GM12878 (cell line): ENCODE data around the gene FGFR4. TPM values are rescaled to one million over a fixed set of nuclear protein-coding genes. Genes with fewer than 3 reads are reported as not detected.
A peak's percentile ranks its signal among the peaks of the same experiment; 100 is the strongest.

Experiments
- ATAC-seq: fragments of 200-7000 bp; cut with Tn5 transposase; 3 replicates; pipeline ENCODE4 v1.9.1; 2020; ENCODE audit warnings: mild to moderate bottlenecking, moderate library complexity
- BruUV-seq: library from RNA; stranded (reverse); fragments of 400-500 nt; replicated peaks from 2 replicates; lab custom pipeline; 2021; lab: Mats Ljungman, UMichigan
- CTCF ChIA-PET: fragments of 300-600 bp; sonication (Branson Sonifier 250); formaldehyde crosslinking; extraction: SDS; loops from one replicate; lab custom pipeline; 2021; ENCODE audit warnings: inconsistent platforms; lab: Yijun Ruan, JAX
- POLR2A ChIA-PET: fragments of 350-600 bp; formaldehyde crosslinking; extraction: SDS; loops from one replicate; lab custom pipeline; 2021; ENCODE audit warnings: inconsistent platforms; lab: Charles Lee
- RAD21 ChIA-PET: fragments of 300-600 bp; sonication (Branson Sonifier 250); formaldehyde crosslinking; loops from one replicate; lab custom pipeline; 2023; ENCODE audit warnings: antibody characterized with exemption; ENCODE audit not compliant: unreplicated experiment; lab: Charles Lee
- SMC1A ChIA-PET: fragments of 300-600 bp; sonication (Branson Sonifier 250); formaldehyde crosslinking; loops from one replicate; lab custom pipeline; 2023; ENCODE audit not compliant: unreplicated experiment, uncharacterized antibody; lab: Charles Lee
- DNase-seq: peaks from one replicate; pipeline ENCODE4 v3.0.0-alpha.2; 2011; ENCODE audit warnings: low read depth, low spot score
- FAIRE-seq: peaks from 3 replicates; lab custom pipeline; 2011; peaks lifted over from hg19 to GRCh38; lab: Jason Lieb, UNC
- H2AFZ ChIP-seq: 2 replicates; pipeline ENCODE4 v1.6.0; 2011; ENCODE audit warnings: low read depth, low read length, control low read depth; ENCODE audit not compliant: control insufficient read depth
- H3K27ac ChIP-seq: 2 replicates; pipeline ENCODE4 v1.5.1; 2011; ENCODE audit warnings: control low read depth; ENCODE audit not compliant: control insufficient read depth, insufficient read depth
- H3K27me3 ChIP-seq, 2 experiments: replicated peaks in 1 of 2; 2 replicates each; pipeline versions ENCODE4 v1.6.0 to v1.6.1; 2011; ENCODE audit warnings: low read length in 1 of 2; ENCODE audit not compliant: control insufficient read depth in 2 of 2, insufficient read depth in 2 of 2
- H3K36me3 ChIP-seq, 2 experiments: 2 replicates each; pipeline ENCODE4 v1.5.1; 2011; ENCODE audit warnings: low read length in 1 of 2; ENCODE audit not compliant: control insufficient read depth in 2 of 2, insufficient read depth in 2 of 2
- H3K4me1 ChIP-seq: 2 replicates; pipeline ENCODE4 v1.6.1; 2011; ENCODE audit warnings: mild to moderate bottlenecking, low read length, moderate library complexity, mixed read lengths; ENCODE audit not compliant: control insufficient read depth, insufficient read depth
- H3K4me2 ChIP-seq: 2 replicates; pipeline ENCODE4 v1.6.0; 2011; ENCODE audit warnings: control low read depth; ENCODE audit not compliant: control insufficient read depth, insufficient read depth
- H3K4me3 ChIP-seq: fragments of 200-600 bp; sonication (generic); 2 replicates; pipeline ENCODE4 v1.5.1; 2016
- H3K79me2 ChIP-seq: 2 replicates; pipeline ENCODE4 v1.6.0; 2011; ENCODE audit warnings: low read length; ENCODE audit not compliant: control insufficient read depth, insufficient read depth
- H3K9ac ChIP-seq: 2 replicates; pipeline ENCODE4 v1.8.0; 2011; ENCODE audit warnings: low read length, control low read depth, mixed read lengths; ENCODE audit not compliant: control insufficient read depth, insufficient read depth
- H3K9me3 ChIP-seq: replicated peaks from 3 replicates; pipeline ENCODE4 v1.5.1; 2011; ENCODE audit warnings: mild to moderate bottlenecking, low read length; ENCODE audit not compliant: control insufficient read depth, insufficient read depth
- H4K20me1 ChIP-seq: 2 replicates; pipeline ENCODE4 v1.6.0; 2011; ENCODE audit not compliant: control insufficient read depth, insufficient read depth
- ATF7 ChIP-seq: fragments of 450-650 bp; IDR thresholded peaks from 2 replicates; pipeline ENCODE4 v1.6.1; 2016; ENCODE audit warnings: low read depth, mild to moderate bottlenecking
- GABPA ChIP-seq: IDR thresholded peaks from 2 replicates; pipeline ENCODE4 v1.6.1; 2014; ENCODE audit warnings: antibody characterized with exemption, low read depth, mild to moderate bottlenecking, inconsistent platforms
- IKZF2 ChIP-seq, 2 experiments: fragments of 450-650 bp; IDR thresholded peaks; 2 replicates each; pipeline ENCODE4 v1.6.1; 2017; ENCODE audit warnings: mild to moderate bottlenecking in 2 of 2, moderate library complexity in 2 of 2
- PKNOX1 ChIP-seq: fragments of 450-650 bp; IDR thresholded peaks from 2 replicates; pipeline ENCODE4 v1.6.1; 2016; ENCODE audit warnings: mild to moderate bottlenecking
- RCOR1 ChIP-seq: conservative IDR thresholded peaks from 2 replicates; pipeline ENCODE4 v1.6.1; 2012; ENCODE audit warnings: low read depth, low read length, improper control_type of control experiment
- RFX5 ChIP-seq: IDR thresholded peaks from 2 replicates; pipeline ENCODE4 v1.6.1; 2011; ENCODE audit warnings: low read depth, low read length, improper control_type of control experiment
- TBL1XR1 ChIP-seq: IDR thresholded peaks from 2 replicates; pipeline ENCODE4 v1.6.1; 2012; ENCODE audit warnings: low read depth, low read length, improper control_type of control experiment
- TCF12 ChIP-seq: IDR thresholded peaks from 2 replicates; pipeline ENCODE4 v1.6.1; 2011; ENCODE audit warnings: low read depth, mild to moderate bottlenecking, low read length
- ZNF24 ChIP-seq: fragments of 450-650 bp; IDR thresholded peaks from 2 replicates; pipeline ENCODE4 v1.6.1; 2017; ENCODE audit warnings: antibody characterized with exemption, mild to moderate bottlenecking
- WGBS: methylation state at CpG from one replicate; pipeline ENCODE4 v1.1.6; 2016; ENCODE audit warnings: low lambda C conversion rate; ENCODE audit not compliant: insufficient replicate concordance, insufficient coverage; ENCODE audit errors: missing lambda C conversion rate; 5-methylcytosine and 5-hydroxymethylcytosine counted together
- in situ Hi-C: fragments of 300-500 bp; cut with MboI; formaldehyde crosslinking; loops from 9 replicates; pipeline ENCODE4 v1.14.3; 2018; ENCODE audit warnings: mixed read lengths
- intact Hi-C: fragments of 100-400 bp; cut with micrococcal nuclease; formaldehyde crosslinking; loops from one replicate; pipeline ENCODE4 v1.14.2; 2022; ENCODE audit not compliant: unreplicated experiment
- polyA plus RNA-seq, 11 experiments: library from polyadenylated mRNA; depleted of rRNA in 4 of 11; unstranded in 6 of 11; stranded (reverse) in 5 of 11; fragments of >200 nt; fragmentation: Nextera tagmentation in 4 of 11; fragmentation: Illumina TruSeq in 1 of 11; extraction: Ambion mirVana in 4 of 11; extraction: Trizol in 1 of 11; gene quantifications; 1 replicate in 1 of 11; 2 replicates in 10 of 11; pipeline versions ENCODE4 v1.2.1 to v1.2.3, GENCODE V29; 2011 to 2016; ENCODE audit warnings: inconsistent platforms in 2 of 11, missing spikeins in 2 of 11, low read depth in 1 of 11
- total RNA-seq, 4 experiments: library from RNA; depleted of rRNA in 3 of 4; stranded (reverse); fragments of >200 nt in 3 of 4; fragmentation: Illumina TruSeq in 1 of 4; extraction: Trizol in 1 of 4; gene quantifications; 2 replicates each; pipeline versions ENCODE4 v1.2.1 to v1.2.3, GENCODE V29; 2013 to 2021

The FGFR4 gene
- total and polyA plus RNA-seq, 10 of the 15 experiments (the other 5 are each of a cell fraction or from before 2014, with no cell fraction given), result 0.17 to 0.77 (median 0.28) TPM; not detected in 5

GRCh38 chr5:177142098-177142611 is 55.4 kb downstream of the FGFR4 start:
- WGBS, result 99% methylated on average over 2 of the region's 2 CpGs
- no peak overlapping the region for H3K27ac ChIP-seq
- peaks cover 2 to 20% of the 10 kb centered on the region in 2 experiments for H3K36me3 ChIP-seq
- in situ Hi-C loops (no loop called here), intact Hi-C loops (no loop called here)
- ATAC-seq, result peak; percentile 23; the same call in 2 of the 3 replicates
- no peak overlapping the region for H3K4me2 ChIP-seq
- H3K9ac ChIP-seq, result no peak overlapping the region
- SMC1A ChIA-PET, result no interaction called here
- H3K27me3 ChIP-seq, result no peaks in the 10 kb centered on the region
- DNase-seq, result no peak
- H3K4me3 ChIP-seq, result no peak overlapping the region
- H2AFZ ChIP-seq, result no peak overlapping the region
- no peaks in the 10 kb centered on the region for H4K20me1 ChIP-seq
- peaks cover 10% of the 10 kb centered on the region for H3K4me1 ChIP-seq
- FAIRE-seq, result no peak
- CTCF ChIA-PET, result no interaction called here
- BruUV-seq, result no TSS peak
- TF ChIP-seq ATF7 (peak; percentile 71), PKNOX1 (0 out of 2 replicates have a peak, but pooled peaks have one; percentile 14), IKZF2 (IDR thresholded peaks at IDR 0.05) (no peak), RFX5 (no peak), TCF12 (no peak), GABPA (no peak)
- H3K9me3 ChIP-seq, result no peaks in the 10 kb centered on the region
- RAD21 ChIA-PET, result no interaction called here
- POLR2A ChIA-PET, result no interaction called here
- H3K79me2 ChIP-seq, result peaks cover 50% of the 10 kb centered on the region

DNA sequence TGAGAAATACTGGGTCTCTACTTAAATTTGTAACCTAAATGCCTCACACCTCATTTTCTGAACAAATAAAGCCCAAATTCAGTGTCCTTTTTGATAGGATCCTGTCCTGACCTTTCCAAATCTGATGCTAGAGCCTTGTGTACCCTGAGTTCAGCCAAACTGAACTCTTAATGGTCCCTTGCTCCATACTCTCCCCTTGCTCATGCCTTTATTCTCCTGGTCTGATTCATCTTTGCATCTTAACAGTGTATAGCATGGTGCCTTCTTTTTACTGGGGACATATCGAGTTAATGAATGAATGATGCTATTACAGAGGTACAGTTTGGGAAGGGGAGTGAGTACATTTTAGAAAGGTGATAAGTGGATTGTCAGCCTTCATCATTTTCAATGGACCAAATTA is 56.1 kb downstream of the FGFR4 start:
- Histone ChIP-seq H3K9me3 (no peaks in the 10 kb centered on the region), H3K27me3 (no peaks in the 10 kb centered on the region), H4K20me1 (no peaks in the 10 kb centered on the region), H3K9ac (no peak overlapping the region), H3K27ac (no peak overlapping the region; the same call in 1 of the 2 replicates), H3K4me3 (peak overlapping the region; percentile 16; the same call in 1 of the 2 replicates), H3K79me2 (peaks cover 44% of the 10 kb centered on the region), H2AFZ (no peak overlapping the region), H3K4me2 (peak overlapping the region; percentile 51; the same call in 1 of the 2 replicates), H3K4me1 (peaks cover 10% of the 10 kb centered on the region), H3K36me3 (peaks cover 2 to 20% of the 10 kb centered on the region in 2 experiments)
- in situ Hi-C loops, result no loop called here
- SMC1A ChIA-PET, result interaction anchor here (0.9 kb wide), 1 partner anchor 45 kb away, joined by 3 read pairs; no protein-coding TSS in a partner anchor
- POLR2A ChIA-PET, result interaction anchor here (0.6 kb wide), 1 partner anchor 130 kb away, joined by 3 read pairs; no protein-coding TSS in a partner anchor
- RAD21 ChIA-PET, result no interaction called here
- FAIRE-seq (no peak), DNase-seq (no peak), ATAC-seq (peak; percentile 25; the same call in 1 of the 3 replicates)
- 90% methylated on average over 1 of the region's 1 CpG for WGBS
- TF ChIP-seq TBL1XR1 (no peak), RCOR1 (no peak), ZNF24 (peak; percentile 54; the same call in 1 of the 2 replicates)
- CTCF ChIA-PET, result no interaction called here
- TSS peak; percentile 44 for BruUV-seq
- intact Hi-C loops, result no loop called here
